Dermis microvascular lymphatic vessel endothelial cell (primary cell): Measurements from ENCODE around the gene LIG3. TPM values are rescaled to one million over a fixed set of nuclear protein-coding genes. Genes with fewer than 3 reads are reported as not detected.
"Not testable (repeated sequence)": the region's sequence is repeated elsewhere in the genome, so short reads cannot be mapped to it uniquely, and the experiment has no call there.

Experiments used
- DNase-seq, 2 donors: peaks; one replicate each; pipeline versions ENCODE4 v3.0.0 to v3.0.0-alpha.2; 2010; ENCODE audit warnings: low read depth in 2 of 2
- total RNA-seq: library from RNA; depleted of rRNA; stranded (reverse); fragments of >200 nt; gene quantifications from 2 replicates; pipeline ENCODE4 v1.2.1, GENCODE V29; 2014

Gene LIG3
- 14.4 and 24.3 TPM in 2 replicates for total RNA-seq

DNA sequence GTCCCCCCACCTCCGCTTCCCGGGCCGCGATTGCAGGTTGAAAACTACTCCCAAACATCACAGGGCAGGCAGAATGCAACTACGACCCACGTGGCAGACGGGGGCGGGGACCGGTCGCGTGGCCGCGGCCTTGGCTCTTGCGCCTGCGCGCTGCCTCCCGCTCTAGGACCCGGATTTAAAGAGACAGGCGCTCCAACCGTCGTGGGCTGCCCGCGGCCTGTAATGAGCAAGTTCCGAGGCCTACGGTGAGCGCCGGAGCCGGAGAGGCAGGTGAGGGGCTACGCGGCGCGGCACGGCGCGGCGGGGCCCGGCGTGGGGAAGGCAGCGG is at the start of gene LIG3:
TSS of gene LIG3 (plus strand) at position 160 of the 328 bp plus-strand sequence. CDS start 2,494 bp downstream, outside the sequence.
- DNase-seq = peak; percentile 83 to 95

DNA sequence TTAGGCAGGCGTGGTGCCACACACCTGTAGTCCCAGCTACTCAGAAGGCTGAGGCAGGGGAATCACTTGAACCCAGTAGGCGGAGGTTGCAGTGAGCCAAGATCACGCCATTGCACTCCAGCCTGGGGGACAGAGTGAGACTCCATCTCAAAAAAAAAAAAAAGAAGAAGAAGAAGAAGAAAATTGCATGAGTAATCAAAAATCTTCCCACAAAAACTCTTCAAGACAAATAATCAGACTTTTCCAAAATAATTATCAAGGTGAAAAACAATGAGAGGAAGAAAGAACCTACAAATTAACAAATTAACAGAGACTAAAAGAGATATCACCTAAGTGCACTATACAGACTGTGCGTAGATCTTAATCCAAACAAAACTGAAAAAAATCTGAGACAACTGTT is 29.5 kb upstream of the LIG3 start:
- not testable (repeated sequence) for DNase-seq

DNA sequence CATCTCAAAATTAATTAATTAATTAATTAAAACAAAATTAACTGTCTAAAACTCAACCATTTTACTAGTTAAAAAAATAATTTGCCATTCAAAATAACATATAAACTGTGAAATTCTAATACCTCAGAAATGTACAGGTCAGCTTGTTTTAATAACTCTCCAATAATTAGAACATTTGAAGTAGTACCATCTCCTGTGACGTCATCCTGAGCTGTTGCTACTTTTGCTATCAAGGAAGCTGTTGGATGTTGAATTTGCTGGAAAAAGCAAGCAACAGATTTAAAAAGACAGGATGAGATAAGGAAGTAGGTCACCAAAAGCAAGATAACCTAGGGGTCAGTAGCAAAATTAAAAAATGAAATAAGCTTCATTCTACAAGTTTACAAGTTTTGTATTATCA is 21.9 kb upstream of the LIG3 start:
- no peak for DNase-seq

DNA sequence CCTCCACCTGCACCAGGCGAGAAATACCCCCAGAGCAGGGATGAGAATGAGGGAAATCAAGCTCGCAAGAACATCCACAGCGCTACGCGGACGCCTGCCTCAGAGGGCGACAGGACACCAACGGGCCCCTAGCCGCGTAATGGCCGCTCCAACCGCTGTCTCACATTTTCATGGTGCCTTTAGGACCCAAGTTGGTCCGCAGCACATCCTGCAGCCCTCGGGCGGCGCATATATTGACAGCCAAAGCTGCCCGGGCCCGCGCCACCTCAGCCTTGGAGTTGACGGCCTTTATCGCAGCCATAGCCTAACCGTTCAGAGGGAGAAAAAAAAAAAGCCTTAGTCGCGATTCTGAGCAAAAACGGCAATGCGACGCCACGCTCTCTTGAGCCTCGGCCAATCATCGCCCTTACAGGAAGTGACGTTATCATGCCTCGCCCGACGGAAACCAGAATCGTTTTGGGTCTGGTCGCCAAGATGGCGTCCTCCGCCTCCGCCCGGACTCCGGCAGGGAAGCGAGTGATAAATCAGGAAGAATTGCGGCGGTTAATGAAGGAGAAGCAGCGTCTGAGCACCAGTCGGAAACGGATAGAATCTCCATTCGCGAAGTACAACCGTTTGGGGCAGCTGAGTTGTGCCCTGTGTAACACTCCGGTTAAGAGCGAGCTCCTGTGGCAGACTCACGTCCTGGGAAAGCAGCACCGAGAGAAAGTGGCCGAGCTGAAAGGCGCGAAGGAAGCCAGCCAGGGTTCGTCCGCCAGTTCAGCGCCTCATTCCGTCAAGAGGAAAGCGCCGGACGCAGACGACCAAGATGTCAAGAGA is 19.0 kb upstream of the LIG3 start, which contains the start of the genes CCT6B and ZNF830:
TSS of gene CCT6B (minus strand) at position 368 of the 819 bp plus-strand sequence. CDS start at position 301, 67 bp downstream.
TSS of gene ZNF830 (plus strand) at position 448 of the 819 bp plus-strand sequence. CDS start at position 475, 27 bp downstream.
- DNase-seq = peak; percentile 95 to 97

DNA sequence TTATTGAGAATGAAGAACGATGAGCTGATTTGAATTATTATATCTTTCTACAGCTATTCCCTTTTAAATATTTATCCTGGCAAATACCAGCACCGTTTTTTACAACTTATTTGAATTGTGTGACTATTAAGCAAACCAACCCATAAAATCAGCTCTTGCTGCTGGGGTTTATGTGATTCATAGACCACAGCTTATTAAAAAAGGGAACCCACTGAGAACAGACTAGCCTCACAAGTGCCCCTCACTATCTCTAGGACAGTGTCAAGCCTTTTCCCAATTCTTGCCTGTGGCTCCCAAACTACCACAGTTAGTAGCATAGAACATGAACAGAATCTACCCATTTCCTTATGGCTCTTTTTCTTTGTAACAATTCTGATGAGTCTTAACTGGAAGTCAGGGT is 6.1 kb upstream of the LIG3 start:
- no peak for DNase-seq

DNA sequence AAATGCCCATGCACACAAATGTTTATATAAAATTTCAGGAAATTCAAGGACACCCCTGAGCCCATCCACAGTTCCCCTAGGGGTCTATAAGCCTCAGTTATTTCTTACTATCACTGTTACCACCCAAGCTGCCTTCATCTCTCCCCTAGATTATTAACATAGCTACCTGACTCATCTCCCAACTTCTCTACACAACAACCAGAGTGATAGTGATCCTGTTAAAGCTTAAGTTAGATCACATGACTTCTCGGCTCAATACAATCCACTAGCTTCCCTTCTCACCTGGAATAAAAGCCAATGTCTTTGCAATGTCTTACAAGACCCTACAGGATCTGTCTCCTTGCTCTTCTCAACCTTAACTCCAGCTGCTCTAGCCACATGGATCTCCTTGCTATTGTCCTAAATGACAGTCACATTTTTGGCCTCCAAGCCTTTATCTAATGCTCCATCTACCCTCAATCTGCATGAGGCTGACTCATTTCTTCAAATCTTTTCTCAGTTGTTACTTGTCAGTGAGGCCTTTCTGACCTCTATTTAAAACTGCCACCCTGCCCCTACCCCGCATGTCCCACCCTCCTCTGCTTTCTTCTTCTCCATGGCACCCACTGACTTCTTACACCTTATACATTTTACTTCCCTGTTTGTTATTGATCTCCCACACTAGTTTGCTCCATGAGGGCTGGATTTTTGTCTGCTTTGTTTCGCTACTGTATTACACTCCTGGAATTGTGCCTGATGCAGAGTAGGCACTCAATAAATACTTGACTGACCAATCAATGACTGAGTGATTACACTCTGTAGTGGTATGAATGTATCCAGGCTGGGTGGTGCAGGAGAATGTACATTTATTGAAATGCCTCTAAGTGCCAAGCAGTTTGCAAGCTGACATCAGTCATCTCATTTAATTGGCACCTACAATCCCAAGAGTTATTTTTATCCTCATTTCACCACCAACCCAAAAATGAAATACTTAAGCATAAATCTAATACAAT is 5.2 kb upstream of the LIG3 start:
- DNase-seq = no peak

DNA sequence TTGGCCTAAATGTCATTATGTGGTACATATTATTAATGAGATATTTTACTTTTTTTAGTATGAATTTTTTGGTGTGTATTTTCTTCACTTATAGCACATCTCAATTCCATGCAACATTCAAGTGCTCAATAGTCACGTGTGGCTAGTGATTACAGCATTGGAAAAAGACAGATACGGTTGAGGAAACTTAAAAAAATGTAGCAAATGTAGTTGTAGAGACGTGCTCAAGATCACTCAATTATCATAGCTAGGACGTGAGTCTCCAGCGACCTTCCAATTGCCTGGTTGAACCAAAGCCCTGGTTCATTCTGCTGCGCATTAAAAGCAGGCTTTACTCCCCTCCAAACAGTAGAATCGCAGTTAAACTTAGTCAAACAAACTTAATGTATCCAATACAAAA is 1.2 kb upstream of the LIG3 start:
- DNase-seq = no peak

DNA sequence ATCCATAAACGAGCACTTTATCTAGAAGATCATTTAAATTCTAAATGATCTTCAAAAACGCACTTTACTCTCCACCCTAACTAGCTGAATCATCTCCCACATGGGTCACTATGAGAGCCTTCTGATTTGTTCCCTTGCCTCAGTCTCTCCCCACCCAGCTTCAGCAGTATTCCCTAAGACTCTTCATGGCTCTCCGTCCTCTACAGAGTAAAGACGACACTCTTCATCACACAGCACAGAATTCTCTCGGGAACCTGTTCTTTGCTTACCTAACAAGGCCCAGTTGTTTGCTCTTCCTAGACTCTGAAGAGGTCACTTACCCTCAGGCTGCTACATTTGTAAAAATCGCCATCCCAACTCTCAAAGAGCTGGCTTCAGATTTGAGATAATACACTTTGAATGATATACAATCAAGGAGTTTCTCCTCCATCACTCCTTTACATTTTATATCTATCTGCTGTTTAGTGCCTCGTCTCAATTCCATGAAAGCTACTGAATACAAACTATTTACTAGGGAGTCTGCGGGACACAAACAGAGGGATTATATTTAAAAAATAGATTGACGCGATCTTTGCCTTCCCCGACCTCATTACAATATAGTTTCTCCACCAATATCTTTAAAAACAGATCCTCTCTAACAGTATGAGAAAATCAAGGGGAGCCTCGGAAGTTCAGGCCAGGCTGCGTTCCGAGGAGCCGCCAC is 511 bp upstream of the LIG3 start:
- DNase-seq = no peak

DNA sequence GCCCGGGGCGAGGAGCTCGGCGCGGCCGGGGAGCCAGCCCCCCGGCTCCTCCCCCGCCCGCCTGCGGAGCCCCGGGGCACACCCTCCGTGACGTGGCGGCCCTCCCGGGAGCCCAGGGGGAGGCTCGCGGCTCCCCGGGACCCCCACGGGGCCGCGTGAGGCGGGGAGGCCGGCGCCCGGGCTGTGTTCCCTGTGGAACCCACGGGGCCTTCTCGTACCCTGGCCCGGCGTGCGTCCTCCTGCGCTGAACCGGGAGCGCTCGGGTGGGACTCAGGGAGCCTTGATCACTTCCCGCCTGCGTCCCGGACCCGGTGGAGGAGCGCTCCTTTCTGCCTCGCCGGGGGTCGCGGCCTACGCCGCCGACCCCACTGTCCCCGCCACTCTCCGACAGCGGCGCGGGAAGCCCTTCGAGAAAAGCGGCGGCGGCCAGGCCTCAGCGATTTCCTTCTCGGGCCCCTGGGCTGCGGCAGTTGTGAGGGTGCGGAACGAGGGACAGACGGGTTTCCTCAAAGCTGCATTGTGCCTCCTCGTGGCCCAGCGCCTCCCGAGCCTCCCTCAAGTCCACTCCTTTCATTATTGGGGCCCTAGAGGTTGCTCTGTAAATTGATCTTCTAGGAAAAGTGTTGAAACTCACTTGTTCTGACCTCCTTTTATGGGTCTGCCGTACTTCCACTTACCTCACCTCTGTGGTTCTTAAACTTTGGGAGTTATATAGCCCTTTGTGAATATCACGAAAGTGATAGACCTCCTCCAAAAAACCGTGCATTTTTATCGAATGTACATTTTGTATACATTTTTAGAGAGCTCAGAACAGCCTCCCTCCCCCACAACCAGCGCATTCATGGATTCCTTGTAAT is 597 bp downstream of the LIG3 start:
- peak in 1 of 2 donors; percentile 84 for DNase-seq

DNA sequence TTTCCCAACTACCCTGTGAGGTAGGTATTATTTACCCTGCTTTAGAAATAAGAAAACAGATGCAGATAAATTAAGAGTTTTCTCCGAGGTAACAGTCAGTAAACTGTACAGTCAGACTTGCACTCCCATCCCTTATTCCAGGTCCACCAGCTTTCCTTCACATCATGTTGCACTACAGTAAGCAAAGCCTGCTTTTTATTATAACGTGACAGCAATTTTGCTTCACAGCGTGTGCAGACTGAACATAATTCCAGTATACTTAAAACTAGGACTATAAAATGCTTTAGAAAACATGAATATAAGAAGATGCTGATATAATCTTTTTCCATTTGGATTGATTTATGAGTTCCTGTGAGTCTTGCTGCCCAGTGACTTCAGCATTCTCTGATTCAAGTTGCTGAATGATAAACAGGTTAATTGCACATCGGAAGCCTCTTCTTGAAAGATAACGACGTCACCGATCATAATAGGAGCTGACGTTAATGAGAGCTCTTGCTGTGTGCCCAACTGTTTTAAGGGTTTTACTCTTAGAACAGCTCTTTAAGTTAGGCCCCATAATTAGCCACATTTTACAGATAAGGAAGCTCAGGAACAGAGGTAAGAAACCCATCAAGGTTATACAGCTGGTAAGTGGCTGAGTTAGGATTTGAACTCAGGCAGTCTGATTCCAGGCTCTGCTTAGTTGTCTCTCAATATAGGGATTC is 1.4 kb downstream of the LIG3 start:
- DNase-seq = peak in 1 of 2 donors; percentile 58

DNA sequence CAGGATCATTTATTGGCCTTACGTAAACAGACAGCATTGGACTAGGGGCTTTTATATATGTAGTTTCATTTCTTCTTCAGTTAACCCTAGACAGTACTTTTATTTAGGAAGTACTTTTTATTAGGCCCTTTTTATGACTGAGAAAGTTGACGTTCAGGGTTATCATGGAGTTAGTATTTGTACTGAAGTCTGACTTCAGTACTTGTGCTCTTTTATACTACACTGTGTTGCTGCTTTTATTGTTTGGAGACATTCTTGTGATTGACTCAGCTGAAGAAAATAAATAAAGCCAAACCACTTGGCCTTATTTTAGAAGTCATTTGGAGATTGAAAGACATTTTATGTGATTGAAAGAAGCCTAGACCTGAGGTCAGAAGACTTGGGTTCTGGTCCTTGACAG is 6.9 kb downstream of the LIG3 start:
- DNase-seq = no peak

DNA sequence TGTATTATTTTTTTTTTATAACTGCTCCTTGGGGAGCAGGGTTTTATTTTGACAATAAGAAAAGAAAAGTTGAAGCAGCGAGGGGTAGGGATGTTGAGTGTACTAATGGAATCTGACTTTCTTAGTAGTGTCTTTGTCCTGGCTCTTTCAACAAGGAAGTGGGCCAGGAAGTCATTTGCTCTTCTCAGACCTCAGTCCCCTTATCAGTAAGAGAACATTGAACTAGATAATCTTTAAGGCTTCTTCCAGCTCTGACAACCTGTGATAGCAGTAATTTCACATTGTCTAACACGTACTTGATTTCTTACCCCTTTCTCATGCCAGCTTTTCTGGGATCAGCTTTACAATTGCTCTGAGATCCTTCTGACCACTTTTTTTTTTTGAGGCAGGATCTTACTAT is 8.3 kb downstream of the LIG3 start:
- DNase-seq = no peak

DNA sequence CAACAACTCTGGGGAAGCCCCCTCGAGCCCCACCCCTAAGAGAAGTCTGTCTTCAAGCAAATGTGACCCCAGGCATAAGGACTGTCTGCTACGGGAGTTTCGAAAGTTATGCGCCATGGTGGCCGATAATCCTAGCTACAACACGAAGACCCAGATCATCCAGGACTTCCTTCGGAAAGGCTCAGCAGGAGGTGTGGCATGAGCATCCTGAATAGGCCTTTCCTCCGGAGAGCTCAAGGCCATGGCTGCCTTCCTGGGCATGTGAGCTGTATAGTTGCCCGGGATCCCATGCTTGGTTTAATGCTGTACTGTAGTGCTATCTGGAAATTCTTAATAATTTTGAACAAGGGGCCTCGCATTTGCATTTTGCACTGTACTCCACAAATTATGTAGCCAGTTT is 9.2 kb downstream of the LIG3 start:
- no peak for DNase-seq

DNA sequence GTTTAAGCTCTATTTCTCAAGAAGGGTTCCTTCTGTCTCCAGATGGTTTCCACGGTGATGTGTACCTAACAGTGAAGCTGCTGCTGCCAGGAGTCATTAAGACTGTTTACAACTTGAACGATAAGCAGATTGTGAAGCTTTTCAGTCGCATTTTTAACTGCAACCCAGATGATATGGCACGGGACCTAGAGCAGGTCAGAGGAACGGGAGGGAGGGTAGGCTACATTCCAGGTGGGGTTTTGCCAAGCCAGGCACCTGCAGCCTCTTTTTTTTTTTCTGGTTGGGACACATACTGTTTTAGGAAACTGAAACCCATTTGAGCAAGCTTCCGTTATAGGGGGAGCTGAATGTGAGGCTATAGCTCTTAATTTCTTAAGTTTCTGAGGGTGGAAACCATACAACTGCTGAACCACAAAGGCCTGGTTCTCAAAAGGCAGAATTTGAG is 10.6 kb downstream of the LIG3 start:
- DNase-seq = no peak

DNA sequence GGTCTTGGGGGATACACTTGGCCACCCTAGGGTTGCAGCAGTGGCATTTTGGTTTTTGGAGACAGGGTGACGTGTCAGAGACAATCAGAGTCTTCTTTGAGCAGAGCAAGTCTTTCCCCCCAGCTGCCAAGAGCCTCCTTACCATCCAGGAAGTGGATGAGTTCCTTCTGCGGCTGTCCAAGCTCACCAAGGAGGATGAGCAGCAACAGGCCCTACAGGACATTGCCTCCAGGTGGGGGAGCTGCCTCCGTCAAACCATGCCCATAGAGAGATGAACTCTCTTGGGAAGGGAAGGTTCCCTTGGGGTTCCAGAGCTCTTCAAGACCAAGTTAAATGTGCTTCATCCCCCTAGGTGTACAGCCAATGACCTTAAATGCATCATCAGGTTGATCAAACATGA is 11.3 kb downstream of the LIG3 start:
- DNase-seq = no peak

DNA sequence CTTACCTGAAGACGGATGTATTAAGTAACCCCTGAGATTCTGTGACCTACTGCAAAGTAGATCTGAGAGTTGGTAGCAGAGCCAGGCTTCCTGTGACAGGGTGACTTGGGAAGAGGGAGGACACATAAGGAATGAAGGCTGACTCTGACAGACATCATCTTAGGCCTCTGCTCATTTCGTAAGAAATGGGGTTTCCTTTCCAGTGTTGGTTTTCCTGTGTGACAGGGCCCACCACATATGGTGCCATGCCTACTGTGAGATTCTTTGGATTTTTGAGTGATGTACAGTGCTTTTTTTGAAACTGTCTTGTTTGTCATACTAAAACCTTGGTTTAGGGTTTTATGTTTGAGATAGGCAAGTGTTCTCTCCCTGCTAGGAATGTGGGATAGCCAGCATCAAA is 12.7 kb downstream of the LIG3 start:
- DNase-seq = no peak

DNA sequence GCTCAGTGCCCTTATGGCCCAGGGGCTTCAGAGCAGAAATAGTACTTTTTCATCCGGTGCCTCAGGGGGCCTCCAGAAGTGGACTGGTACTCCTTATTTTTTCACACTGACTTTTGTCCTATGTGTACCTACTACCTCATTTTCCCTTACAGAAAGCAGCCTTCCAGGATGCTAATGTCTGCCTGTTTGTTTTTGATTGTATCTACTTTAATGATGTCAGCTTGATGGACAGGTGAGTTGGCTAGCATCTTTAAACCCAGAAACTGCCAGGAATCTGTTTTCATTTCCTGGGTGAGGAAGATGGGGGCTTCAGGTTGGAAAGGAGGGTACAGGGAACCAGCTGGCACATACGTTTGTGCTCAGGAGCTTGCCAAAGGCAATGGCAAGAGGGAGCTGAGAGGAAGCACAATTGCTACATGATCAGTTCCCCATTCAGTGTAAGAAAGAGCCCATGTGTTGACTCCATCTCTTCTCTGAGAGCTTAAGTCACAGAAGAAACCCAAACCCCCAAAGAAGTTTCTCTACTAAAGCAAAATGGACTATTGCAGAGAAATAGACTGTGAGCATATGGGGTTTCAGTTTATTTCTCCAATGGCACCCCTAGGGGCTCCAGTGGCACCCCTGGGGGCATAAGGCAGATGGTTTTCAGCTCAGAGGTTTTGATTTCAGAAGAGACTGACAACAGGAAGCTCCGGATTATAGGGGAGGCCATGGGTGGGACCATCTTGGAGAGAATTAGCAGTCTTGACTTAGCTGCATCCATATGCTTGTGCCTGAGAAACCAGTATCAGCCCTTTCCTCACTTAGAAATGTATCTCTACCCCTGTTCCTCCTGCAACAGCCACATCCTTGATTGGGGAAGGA is 16.3 kb downstream of the LIG3 start:
- no peak for DNase-seq

DNA sequence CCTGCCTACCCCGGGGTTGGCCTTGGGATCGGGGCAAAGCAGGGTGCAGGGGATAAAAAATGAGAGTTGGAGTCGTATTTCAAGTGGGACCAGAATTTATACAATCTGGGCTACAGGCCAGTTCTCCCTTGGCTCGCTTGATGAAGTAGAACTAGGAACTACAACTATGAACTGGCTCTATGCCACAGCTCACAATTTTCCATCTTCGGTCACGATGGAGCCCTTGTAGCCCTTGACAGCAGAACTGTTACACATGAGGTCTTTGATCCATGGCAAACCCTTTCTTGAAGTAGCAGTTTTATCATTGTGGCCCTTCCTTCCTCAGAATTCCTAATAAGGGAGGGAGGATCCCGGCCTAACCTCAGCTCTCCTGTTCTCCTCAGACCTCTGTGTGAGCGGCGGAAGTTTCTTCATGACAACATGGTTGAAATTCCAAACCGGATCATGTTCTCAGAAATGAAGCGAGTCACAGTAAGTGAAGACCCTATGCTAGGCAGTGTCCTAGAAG is 17.1 kb downstream of the LIG3 start:
- peak; percentile 40 to 41 for DNase-seq

DNA sequence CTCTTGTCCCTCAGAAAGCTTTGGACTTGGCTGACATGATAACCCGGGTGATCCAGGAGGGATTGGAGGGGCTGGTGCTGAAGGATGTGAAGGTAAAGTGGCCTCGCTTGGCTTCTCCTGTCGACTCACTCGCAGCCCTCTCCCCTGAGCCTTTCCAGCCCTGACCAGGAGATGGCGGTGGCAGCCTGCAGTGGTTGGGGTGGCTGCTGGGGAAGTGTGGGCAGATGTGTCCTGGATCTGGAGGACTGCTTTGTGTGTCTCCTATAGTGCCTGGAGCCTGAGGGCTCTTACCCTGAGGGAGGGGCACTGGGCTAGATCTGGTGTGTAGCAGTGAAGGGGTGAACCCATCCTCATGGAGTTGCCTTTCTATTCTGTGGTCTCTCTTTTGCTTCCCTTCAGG is 17.9 kb downstream of the LIG3 start:
- DNase-seq = peak; percentile 61 to 81
